Measurements from ENCODE around the gene FNDC11.

The FNDC11 gene

GRCh38 chr20:63519668-63520503 lies 34.1 kb upstream of the FNDC11 start:
- peak overlapping the region; percentile 76 for H3K4me3 ChIP-seq (ENCODE audit: control insufficient read depth, low read depth, low read length)
- no peak for DNase-seq (ENCODE audit: low read depth)
- peak; percentile 21 for TF ChIP-seq CTCF (IDR thresholded peaks at IDR 0.05; ENCODE audit: control insufficient read depth, insufficient read depth, low read depth, low read length, missing control alignments)

GRCh38 chr20:63520504-63520933 lies 33.4 kb upstream of the FNDC11 start, which contains the start of gene PPDPF:
TSS of gene PPDPF (plus strand) at chr20:63520765. CDS start at chr20:63521309, 544 bp downstream.
- H3K4me3 ChIP-seq (ENCODE audit: control insufficient read depth, low read depth, low read length) = peak within 1 kb of the TSS; percentile 90
- no peak for TF ChIP-seq CTCF (IDR thresholded peaks at IDR 0.05; ENCODE audit: control insufficient read depth, insufficient read depth, low read depth, low read length, missing control alignments)
- DNase-seq (ENCODE audit: low read depth) = no peak

- peak overlapping the region; percentile 90 for H3K4me3 ChIP-seq (ENCODE audit: control insufficient read depth, low read depth, low read length)
- TF ChIP-seq CTCF (IDR thresholded peaks at IDR 0.05; ENCODE audit: control insufficient read depth, insufficient read depth, low read depth, low read length, missing control alignments) = no peak
- DNase-seq (ENCODE audit: low read depth) = no peak
Observed at GRCh38 chr20:63520934-63521601, 32.9 kb upstream of the FNDC11 start.

GRCh38 chr20:63521602-63522001 lies 32.4 kb upstream of the FNDC11 start:
- no peak for DNase-seq (ENCODE audit: low read depth)
- TF ChIP-seq CTCF (IDR thresholded peaks at IDR 0.05; ENCODE audit: control insufficient read depth, insufficient read depth, low read depth, low read length, missing control alignments) = no peak
- H3K4me3 ChIP-seq (ENCODE audit: control insufficient read depth, low read depth, low read length) = peak overlapping the region; percentile 90

GRCh38 chr20:63522091-63522868 lies 31.7 kb upstream of the FNDC11 start:
- peak overlapping the region; percentile 90 for H3K4me3 ChIP-seq (ENCODE audit: control insufficient read depth, low read depth, low read length)
- no peak for DNase-seq (ENCODE audit: low read depth)
- no peak for TF ChIP-seq CTCF (IDR thresholded peaks at IDR 0.05; ENCODE audit: control insufficient read depth, insufficient read depth, low read depth, low read length, missing control alignments)

- no peak for DNase-seq (ENCODE audit: low read depth)
- TF ChIP-seq CTCF (IDR thresholded peaks at IDR 0.05; ENCODE audit: control insufficient read depth, insufficient read depth, low read depth, low read length, missing control alignments) = no peak
Observed at GRCh38 chr20:63522981-63523611, 30.9 kb upstream of the FNDC11 start.

More at GRCh38 chr20:63522981-63523611, 30.9 kb upstream of the FNDC11 start:
- no peak overlapping the region for H3K4me3 ChIP-seq (ENCODE audit: control insufficient read depth, low read depth, low read length)

All from AG09309 (cell line).